GM18867 (cell line): ENCODE measurements around the gene PDE1C.
A peak's percentile ranks its signal among the peaks of the same experiment; 100 is the strongest.

Experiments used
- ATAC-seq: cut with Tn5 transposase; IDR thresholded peaks from one replicate; pipeline ENCODE4 v1.9.1; 2021; ENCODE audit warnings: mild to moderate bottlenecking, moderate library complexity; ENCODE audit not compliant: unreplicated experiment

Gene PDE1C

DNA sequence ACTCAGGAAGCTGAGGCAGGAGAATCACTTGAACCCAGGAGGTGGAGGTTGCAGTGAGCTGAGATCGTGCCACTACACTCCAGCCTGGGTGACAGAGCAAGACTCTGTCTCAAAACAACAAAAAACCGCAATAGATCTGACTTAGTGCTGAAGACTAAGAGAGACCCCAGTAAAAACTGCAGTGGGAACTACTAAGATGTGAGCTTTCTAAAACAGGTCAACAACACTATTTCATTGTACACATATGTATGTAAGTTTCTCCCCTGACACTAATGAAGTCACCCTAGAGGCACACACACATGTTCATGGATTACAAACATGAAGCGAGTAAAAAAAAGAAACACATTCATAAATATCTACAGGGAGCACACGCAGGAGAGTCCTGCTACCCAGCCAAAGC, 68.3 kb downstream of the PDE1C start:
- no peak for ATAC-seq

GRCh38 chr7:31997423-31997822, 72.8 kb downstream of the PDE1C start:
- no peak for ATAC-seq

DNA sequence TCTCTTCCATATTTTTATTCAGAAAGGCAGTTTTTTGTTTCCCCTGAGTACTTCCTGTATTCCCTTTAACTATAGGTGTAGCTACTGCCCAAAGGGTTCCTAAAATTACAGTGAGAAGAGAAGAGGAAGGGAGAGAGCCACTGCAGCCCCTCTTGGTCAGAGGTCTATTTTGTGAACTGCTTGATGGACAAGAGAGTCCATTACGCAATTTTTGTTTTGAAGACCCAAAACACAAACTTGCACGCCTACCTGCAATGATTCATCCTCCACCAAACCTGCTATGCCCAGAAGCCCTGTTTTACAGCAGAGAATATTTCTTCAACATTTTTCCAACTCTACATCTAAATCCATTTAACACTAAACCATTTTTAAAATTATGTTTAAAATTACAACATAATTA, 75.1 kb downstream of the PDE1C start:
- no peak for ATAC-seq

DNA sequence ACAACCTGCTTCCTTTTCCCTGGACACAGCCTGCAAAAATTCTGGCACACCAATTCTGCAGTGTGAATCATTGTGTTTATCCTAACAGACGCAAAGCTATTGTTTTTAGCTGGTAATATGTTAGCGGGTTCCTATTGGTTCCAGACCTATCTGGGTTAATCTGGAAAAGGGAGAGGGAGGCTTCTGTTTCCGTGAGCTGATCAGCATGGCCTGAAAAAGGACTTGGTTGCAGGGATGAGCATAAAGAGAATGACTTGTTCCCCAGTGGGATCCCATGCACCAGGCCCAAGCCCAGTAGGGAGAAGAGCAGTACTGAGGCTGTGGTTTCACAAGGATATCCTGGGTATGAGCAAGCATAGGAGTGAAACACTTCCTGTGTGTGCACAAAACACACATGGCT, 78.4 kb downstream of the PDE1C start:
- no peak for ATAC-seq

DNA sequence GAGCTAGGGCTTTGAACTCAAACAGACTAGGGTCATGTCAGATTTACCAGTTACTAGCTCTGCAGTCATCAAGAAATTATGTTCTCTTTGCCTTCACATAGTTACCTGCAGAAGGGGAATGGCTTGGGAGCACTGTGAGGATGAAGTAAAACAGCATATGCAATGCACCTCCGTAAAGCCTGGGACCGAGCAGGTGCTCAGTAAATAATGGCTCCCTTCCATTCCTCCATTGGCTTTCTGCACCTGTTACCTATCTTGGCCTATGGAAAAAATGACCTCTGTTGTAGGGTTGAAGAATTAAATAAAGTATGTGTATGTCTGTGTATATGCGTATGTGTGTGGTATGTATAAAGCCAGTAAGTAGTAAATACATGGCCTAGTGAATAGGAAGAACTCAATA, 78.8 kb downstream of the PDE1C start:
- ATAC-seq, result no peak

DNA sequence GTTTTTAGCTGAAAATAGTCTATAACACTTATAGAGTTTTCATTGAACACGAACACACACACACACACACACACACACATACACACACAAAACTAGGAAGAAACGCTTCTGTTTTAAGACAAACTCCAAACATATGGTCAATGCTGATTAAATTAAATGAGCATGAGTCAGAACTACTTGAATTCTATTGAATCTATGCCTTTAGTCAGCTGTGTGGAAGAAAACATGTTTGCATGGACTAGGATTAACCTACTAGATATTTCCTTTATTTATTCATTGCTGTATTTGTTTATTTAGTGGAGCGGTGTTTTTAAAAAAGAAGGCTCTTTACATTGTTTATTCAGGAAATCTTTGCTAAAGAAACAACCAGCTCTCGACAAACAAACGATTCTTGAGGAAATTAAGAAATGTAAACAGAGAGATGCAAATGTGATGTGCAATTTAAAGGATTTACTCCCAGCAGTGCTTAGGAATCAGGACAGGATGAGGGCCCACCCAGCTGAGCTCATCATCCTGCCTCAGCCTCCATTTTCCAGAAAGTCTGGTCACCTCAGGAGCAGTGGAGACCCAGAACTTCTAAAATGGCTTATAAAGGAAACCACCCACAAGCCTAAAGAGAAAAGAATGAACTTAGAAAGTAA, 83.2 kb downstream of the PDE1C start:
- no peak for ATAC-seq

DNA sequence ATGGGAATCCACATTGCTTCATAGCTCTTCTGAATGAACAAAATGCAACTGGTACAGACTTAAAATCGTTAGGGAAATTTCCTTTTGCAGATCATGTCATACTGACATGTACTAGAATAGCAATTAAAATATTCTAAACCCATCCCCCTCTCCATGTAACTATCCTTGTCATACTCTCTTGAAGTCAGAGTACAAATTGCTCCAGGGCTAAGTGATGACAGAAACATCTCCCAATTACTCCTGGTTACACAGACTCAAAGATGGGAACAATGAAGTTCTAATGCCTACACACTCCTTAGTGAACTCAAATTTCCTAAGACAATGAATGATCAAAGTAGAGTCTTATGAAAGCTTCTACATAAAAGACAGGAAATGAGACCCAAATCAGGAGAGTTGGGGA, 87.2 kb downstream of the PDE1C start:
- no peak for ATAC-seq

GRCh38 chr7:31981874-31982390, 88.3 kb downstream of the PDE1C start:
- no peak for ATAC-seq

GRCh38 chr7:31979690-31980330, 90.4 kb downstream of the PDE1C start:
- no peak for ATAC-seq

- peak; percentile 72 for ATAC-seq
These were observed 94.7 kb downstream of the PDE1C start for GRCh38 chr7:31975546-31975945.

DNA sequence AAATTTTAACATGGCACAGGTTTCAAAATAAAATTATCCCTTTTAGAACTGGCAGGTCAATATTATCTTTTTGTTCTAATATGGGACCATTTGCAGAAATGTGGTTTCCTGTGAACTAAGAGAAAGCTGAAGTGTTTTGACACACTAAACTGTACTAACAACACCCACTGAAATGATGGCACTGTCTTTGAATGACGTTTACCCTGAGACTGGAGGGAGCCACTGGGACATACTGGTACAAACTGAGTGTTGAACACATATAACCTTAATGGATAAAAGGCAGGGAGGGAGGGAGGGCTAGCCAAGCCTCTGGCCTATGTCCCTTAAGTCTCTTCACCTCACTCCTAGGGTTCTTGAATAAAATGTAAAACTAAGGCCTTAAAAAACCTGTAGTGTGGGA, 95.9 kb downstream of the PDE1C start:
- peak; percentile 55 for ATAC-seq

DNA sequence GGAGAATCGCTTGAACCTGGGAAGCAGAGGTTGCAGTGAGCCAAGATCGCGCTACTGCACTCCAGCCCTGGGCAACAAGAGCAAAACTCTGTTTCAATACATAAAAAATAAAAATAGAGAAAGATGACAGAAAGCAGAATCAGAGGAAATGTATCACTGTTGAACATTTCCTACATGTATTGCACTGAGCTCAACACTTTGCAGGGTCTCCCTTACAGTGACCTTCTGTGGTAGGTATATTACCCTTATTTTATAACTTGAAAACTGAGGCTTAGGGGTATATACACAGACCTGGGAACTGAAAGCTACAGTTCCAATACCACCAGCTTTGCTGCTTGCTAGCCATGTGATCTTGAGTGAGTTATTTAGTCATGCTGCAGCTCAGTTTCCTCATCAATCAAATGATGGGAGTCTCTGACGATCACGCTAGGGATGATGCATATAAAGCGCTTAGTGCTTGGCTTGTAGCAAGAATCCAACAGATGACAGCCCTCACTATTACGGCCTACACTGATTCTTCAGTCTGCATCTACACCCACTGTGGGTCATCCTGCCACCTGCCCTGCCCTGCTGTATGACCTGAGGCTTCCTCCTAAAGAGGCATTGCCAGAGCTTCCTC, 99.0 kb downstream of the PDE1C start:
- no peak for ATAC-seq

- ATAC-seq, result no peak
These were observed 99.7 kb downstream of the PDE1C start for GRCh38 chr7:31970501-31970900.

GRCh38 chr7:31963569-31964175, 106.5 kb downstream of the PDE1C start:
- no peak for ATAC-seq

DNA sequence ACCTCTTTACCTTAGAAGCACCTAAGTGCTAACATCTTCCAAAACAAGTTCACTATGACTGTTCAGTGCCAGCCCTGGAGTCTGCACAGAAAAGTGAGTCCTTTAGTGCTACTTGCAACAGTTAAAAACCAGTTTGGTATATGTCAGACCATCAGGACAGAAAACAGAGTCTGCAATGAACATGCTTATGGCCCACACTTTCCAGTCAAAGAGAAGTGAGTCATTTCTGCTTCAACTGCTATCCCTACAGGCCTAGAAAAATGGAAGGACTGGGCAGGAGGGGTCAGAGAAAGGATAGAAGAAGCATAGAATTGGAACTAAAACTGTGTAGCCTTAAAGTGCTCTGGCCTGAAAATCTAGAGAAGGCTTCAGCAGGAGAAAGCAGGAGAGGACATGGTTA, 108.0 kb downstream of the PDE1C start:
- ATAC-seq, result no peak

GRCh38 chr7:31958226-31958625, 112.0 kb downstream of the PDE1C start:
- no peak for ATAC-seq

- ATAC-seq, result no peak
These were observed 112.5 kb downstream of the PDE1C start for GRCh38 chr7:31957756-31958155.

GRCh38 chr7:31957090-31957720, 113.0 kb downstream of the PDE1C start:
- no peak for ATAC-seq

DNA sequence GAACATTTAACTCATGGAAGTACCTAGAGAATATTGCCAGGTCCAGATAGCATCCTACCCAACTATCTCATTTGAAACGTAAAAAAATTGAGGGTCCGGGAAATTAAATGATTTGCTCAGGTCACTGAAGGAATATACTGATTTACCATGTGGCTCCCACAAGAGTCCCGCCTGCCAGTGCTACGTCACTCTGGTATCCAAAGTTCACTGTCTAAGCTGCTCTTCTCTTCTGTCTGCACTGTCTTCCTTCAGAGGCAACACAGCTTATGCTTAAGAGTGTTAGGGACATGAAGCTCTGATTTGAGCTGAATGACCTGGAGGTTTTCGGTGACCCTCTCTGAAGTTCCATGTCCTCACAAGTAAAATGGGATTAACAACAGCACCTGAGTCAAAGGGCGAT, 114.6 kb downstream of the PDE1C start:
- ATAC-seq, result no peak

DNA sequence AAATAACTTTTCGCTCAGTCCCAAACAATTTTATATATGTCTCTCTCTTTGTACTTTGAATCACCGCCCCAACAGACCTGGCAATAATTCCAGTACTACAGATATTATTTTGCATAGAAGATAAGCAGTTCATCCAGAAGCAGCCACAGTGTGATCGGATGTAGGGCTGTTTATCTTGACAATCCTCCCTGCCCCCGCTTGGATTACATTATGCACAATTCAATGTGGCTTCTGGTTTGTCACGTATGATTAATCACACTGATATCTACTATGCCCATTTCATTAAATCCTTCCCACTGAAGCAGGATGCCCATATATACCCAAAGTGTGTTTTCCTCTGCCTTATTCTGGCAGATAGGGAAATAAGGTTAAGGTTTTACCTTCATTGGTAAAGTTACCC, 115.2 kb downstream of the PDE1C start:
- ATAC-seq, result no peak

GRCh38 chr7:31954500-31954899, 115.7 kb downstream of the PDE1C start:
- ATAC-seq, result no peak
